GM12878 (cell line): ENCODE measurements around the gene IPO5. TPM values are rescaled to one million over a fixed set of nuclear protein-coding genes. Genes with fewer than 3 reads are reported as not detected.

Experiments
- ATAC-seq: fragments of 200-7000 bp; cut with Tn5 transposase; 3 replicates; pipeline ENCODE4 v1.9.1; 2020; ENCODE audit warnings: mild to moderate bottlenecking, moderate library complexity
- BruUV-seq: library from RNA; stranded (reverse); fragments of 400-500 nt; replicated peaks from 2 replicates; lab custom pipeline; 2021; lab: Mats Ljungman, UMichigan
- CTCF ChIA-PET: fragments of 300-600 bp; sonication (Branson Sonifier 250); formaldehyde crosslinking; extraction: SDS; loops from one replicate; lab custom pipeline; 2021; ENCODE audit warnings: inconsistent platforms; lab: Yijun Ruan, JAX
- POLR2A ChIA-PET: fragments of 350-600 bp; formaldehyde crosslinking; extraction: SDS; loops from one replicate; lab custom pipeline; 2021; ENCODE audit warnings: inconsistent platforms; lab: Charles Lee
- RAD21 ChIA-PET: fragments of 300-600 bp; sonication (Branson Sonifier 250); formaldehyde crosslinking; loops from one replicate; lab custom pipeline; 2023; ENCODE audit warnings: antibody characterized with exemption; ENCODE audit not compliant: unreplicated experiment; lab: Charles Lee
- SMC1A ChIA-PET: fragments of 300-600 bp; sonication (Branson Sonifier 250); formaldehyde crosslinking; loops from one replicate; lab custom pipeline; 2023; ENCODE audit not compliant: unreplicated experiment, uncharacterized antibody; lab: Charles Lee
- DNase-seq: peaks from one replicate; pipeline ENCODE4 v3.0.0-alpha.2; 2011; ENCODE audit warnings: low read depth, low spot score
- FAIRE-seq: peaks from 3 replicates; lab custom pipeline; 2011; peaks lifted over from hg19 to GRCh38; lab: Jason Lieb, UNC
- H2AFZ ChIP-seq: 2 replicates; pipeline ENCODE4 v1.6.0; 2011; ENCODE audit warnings: low read depth, low read length, control low read depth; ENCODE audit not compliant: control insufficient read depth
- H3K27ac ChIP-seq: 2 replicates; pipeline ENCODE4 v1.5.1; 2011; ENCODE audit warnings: control low read depth; ENCODE audit not compliant: control insufficient read depth, insufficient read depth
- H3K27me3 ChIP-seq, 2 experiments: replicated peaks in 1 of 2; 2 replicates each; pipeline versions ENCODE4 v1.6.0 to v1.6.1; 2011; ENCODE audit warnings: low read length in 1 of 2; ENCODE audit not compliant: control insufficient read depth in 2 of 2, insufficient read depth in 2 of 2
- H3K36me3 ChIP-seq, 2 experiments: 2 replicates each; pipeline ENCODE4 v1.5.1; 2011; ENCODE audit warnings: low read length in 1 of 2; ENCODE audit not compliant: control insufficient read depth in 2 of 2, insufficient read depth in 2 of 2
- H3K4me1 ChIP-seq: 2 replicates; pipeline ENCODE4 v1.6.1; 2011; ENCODE audit warnings: mild to moderate bottlenecking, low read length, moderate library complexity, mixed read lengths; ENCODE audit not compliant: control insufficient read depth, insufficient read depth
- H3K4me2 ChIP-seq: 2 replicates; pipeline ENCODE4 v1.6.0; 2011; ENCODE audit warnings: control low read depth; ENCODE audit not compliant: control insufficient read depth, insufficient read depth
- H3K4me3 ChIP-seq: fragments of 200-600 bp; sonication (generic); 2 replicates; pipeline ENCODE4 v1.5.1; 2016
- H3K79me2 ChIP-seq: 2 replicates; pipeline ENCODE4 v1.6.0; 2011; ENCODE audit warnings: low read length; ENCODE audit not compliant: control insufficient read depth, insufficient read depth
- H3K9ac ChIP-seq: 2 replicates; pipeline ENCODE4 v1.8.0; 2011; ENCODE audit warnings: low read length, control low read depth, mixed read lengths; ENCODE audit not compliant: control insufficient read depth, insufficient read depth
- H3K9me3 ChIP-seq: replicated peaks from 3 replicates; pipeline ENCODE4 v1.5.1; 2011; ENCODE audit warnings: mild to moderate bottlenecking, low read length; ENCODE audit not compliant: control insufficient read depth, insufficient read depth
- H4K20me1 ChIP-seq: 2 replicates; pipeline ENCODE4 v1.6.0; 2011; ENCODE audit not compliant: control insufficient read depth, insufficient read depth
- BHLHE40 ChIP-seq, 2 experiments: fragments of 450-650 bp in 1 of 2; IDR thresholded peaks; 2 replicates each; pipeline ENCODE4 v1.6.1; 2011 to 2017; ENCODE audit warnings: low read depth in 2 of 2, borderline replicate concordance in 1 of 2, improper control_type of control experiment in 1 of 2, low read length in 1 of 2, mild to moderate bottlenecking in 1 of 2
- CHD2 ChIP-seq: IDR thresholded peaks from 2 replicates; pipeline ENCODE4 v1.6.1; 2011; ENCODE audit warnings: low read depth, low read length, improper control_type of control experiment, borderline replicate concordance
- MYB ChIP-seq: fragments of 150-350 bp; IDR thresholded peaks from 2 replicates; pipeline ENCODE4 v1.6.1; 2014; ENCODE audit warnings: mild to moderate bottlenecking, low read depth, low read length, borderline replicate concordance
- PAX5 ChIP-seq: IDR thresholded peaks from 2 replicates; pipeline ENCODE4 v1.6.1; 2011; ENCODE audit warnings: low read depth, low read length, borderline replicate concordance
- SREBF1 ChIP-seq: IDR thresholded peaks from 2 replicates; pipeline ENCODE4 v1.6.1; 2012; ENCODE audit warnings: mild to moderate bottlenecking, low read length
- TARDBP ChIP-seq: IDR thresholded peaks from 2 replicates; pipeline ENCODE4 v1.6.1; 2016; ENCODE audit warnings: borderline replicate concordance
- ZBED1 ChIP-seq: IDR thresholded peaks from 2 replicates; pipeline ENCODE4 v1.6.1; 2016; ENCODE audit warnings: borderline replicate concordance
- WGBS: methylation state at CpG from one replicate; pipeline ENCODE4 v1.1.6; 2016; ENCODE audit warnings: low lambda C conversion rate; ENCODE audit not compliant: insufficient replicate concordance, insufficient coverage; ENCODE audit errors: missing lambda C conversion rate; 5-methylcytosine and 5-hydroxymethylcytosine counted together
- in situ Hi-C: fragments of 300-500 bp; cut with MboI; formaldehyde crosslinking; loops from 9 replicates; pipeline ENCODE4 v1.14.3; 2018; ENCODE audit warnings: mixed read lengths
- intact Hi-C: fragments of 100-400 bp; cut with micrococcal nuclease; formaldehyde crosslinking; loops from one replicate; pipeline ENCODE4 v1.14.2; 2022; ENCODE audit not compliant: unreplicated experiment
- polyA plus RNA-seq, 11 experiments: library from polyadenylated mRNA; depleted of rRNA in 4 of 11; unstranded in 6 of 11; stranded (reverse) in 5 of 11; fragments of >200 nt; fragmentation: Nextera tagmentation in 4 of 11; fragmentation: Illumina TruSeq in 1 of 11; extraction: Ambion mirVana in 4 of 11; extraction: Trizol in 1 of 11; gene quantifications; 1 replicate in 1 of 11; 2 replicates in 10 of 11; pipeline versions ENCODE4 v1.2.1 to v1.2.3, GENCODE V29; 2011 to 2016; ENCODE audit warnings: inconsistent platforms in 2 of 11, missing spikeins in 2 of 11, low read depth in 1 of 11
- total RNA-seq, 4 experiments: library from RNA; depleted of rRNA in 3 of 4; stranded (reverse); fragments of >200 nt in 3 of 4; fragmentation: Illumina TruSeq in 1 of 4; extraction: Trizol in 1 of 4; gene quantifications; 2 replicates each; pipeline versions ENCODE4 v1.2.1 to v1.2.3, GENCODE V29; 2013 to 2021
- TF ChIP-seq, protein P1 (sequence below): fragments of 450-650 bp; IDR thresholded peaks from 2 replicates; pipeline ENCODE4 v1.6.1; 2016; ENCODE audit warnings: mild to moderate bottlenecking, moderate library complexity, borderline replicate concordance
- TF ChIP-seq, protein P2 (sequence below): IDR thresholded peaks from 2 replicates; pipeline ENCODE4 v1.6.1; 2011; ENCODE audit warnings: low read depth, low read length, improper control_type of control experiment, borderline replicate concordance
- TF ChIP-seq, protein P3 (sequence below): fragments of 450-650 bp; IDR thresholded peaks from 2 replicates; pipeline ENCODE4 v1.6.1; 2017; ENCODE audit warnings: mild to moderate bottlenecking, moderate library complexity

Gene IPO5
- total and polyA plus RNA-seq, 10 of the 15 experiments (the other 5 are each of a cell fraction or from before 2014, with no cell fraction given): 45.7 to 196 (median 134) TPM

DNA sequence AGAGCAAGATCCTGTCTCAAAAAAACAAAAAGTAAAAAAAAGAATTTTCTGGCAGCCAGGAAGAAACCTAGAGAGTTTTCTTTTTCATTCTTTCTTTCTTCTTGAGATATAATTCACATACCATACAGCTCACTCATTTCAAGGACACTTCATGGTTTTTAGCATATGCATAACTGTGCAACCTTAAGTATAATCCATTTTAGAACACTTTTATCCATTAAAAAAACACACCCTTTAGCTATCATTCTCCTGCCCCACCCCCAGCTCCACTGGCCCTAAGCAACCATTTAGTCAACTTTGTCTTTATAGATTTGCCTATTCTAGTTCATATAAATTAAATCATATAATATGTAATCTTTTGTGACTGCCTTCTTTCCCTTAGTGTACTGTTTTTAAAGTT, 8.1 kb upstream of the IPO5 start (continued):
- TF ChIP-seq, protein P1, sequence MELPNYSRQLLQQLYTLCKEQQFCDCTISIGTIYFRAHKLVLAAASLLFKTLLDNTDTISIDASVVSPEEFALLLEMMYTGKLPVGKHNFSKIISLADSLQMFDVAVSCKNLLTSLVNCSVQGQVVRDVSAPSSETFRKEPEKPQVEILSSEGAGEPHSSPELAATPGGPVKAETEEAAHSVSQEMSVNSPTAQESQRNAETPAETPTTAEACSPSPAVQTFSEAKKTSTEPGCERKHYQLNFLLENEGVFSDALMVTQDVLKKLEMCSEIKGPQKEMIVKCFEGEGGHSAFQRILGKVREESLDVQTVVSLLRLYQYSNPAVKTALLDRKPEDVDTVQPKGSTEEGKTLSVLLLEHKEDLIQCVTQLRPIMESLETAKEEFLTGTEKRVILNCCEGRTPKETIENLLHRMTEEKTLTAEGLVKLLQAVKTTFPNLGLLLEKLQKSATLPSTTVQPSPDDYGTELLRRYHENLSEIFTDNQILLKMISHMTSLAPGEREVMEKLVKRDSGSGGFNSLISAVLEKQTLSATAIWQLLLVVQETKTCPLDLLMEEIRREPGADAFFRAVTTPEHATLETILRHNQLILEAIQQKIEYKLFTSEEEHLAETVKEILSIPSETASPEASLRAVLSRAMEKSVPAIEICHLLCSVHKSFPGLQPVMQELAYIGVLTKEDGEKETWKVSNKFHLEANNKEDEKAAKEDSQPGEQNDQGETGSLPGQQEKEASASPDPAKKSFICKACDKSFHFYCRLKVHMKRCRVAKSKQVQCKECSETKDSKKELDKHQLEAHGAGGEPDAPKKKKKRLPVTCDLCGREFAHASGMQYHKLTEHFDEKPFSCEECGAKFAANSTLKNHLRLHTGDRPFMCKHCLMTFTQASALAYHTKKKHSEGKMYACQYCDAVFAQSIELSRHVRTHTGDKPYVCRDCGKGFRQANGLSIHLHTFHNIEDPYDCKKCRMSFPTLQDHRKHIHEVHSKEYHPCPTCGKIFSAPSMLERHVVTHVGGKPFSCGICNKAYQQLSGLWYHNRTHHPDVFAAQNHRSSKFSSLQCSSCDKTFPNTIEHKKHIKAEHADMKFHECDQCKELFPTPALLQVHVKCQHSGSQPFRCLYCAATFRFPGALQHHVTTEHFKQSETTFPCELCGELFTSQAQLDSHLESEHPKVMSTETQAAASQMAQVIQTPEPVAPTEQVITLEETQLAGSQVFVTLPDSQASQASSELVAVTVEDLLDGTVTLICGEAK: no peak
- TF ChIP-seq TARDBP (no peak), CHD2 (no peak), PAX5 (no peak)
- TF ChIP-seq, protein P2, sequence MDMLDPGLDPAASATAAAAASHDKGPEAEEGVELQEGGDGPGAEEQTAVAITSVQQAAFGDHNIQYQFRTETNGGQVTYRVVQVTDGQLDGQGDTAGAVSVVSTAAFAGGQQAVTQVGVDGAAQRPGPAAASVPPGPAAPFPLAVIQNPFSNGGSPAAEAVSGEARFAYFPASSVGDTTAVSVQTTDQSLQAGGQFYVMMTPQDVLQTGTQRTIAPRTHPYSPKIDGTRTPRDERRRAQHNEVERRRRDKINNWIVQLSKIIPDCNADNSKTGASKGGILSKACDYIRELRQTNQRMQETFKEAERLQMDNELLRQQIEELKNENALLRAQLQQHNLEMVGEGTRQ: no peak

DNA sequence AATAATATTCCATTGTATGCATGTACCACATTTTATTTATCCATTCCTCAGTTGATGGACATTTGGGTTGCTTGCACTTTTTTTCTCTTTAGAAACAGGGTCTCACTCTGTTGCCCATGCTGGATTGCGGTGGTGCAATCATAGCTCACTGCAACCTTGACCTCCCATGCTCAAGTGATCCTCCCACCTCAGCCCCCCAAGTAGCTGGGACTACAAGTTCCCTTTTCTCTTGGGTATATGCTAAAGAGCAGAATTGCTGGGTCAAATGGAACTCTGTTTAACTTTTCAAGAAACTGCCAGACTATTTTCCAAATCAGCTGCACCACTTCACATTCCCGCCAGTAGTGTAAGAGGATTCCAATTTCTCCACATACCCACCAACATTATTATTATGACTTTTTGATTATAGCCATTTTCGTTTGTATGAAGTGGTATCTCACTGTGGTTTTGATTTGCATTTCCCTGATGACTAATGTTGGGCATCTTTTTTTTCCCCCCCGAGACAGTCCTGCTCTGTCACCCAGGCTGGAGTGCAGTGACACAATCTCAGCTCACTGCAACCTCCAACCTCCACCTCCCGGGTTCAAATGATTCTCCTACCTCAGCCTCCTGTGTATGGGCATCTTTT, 7.6 kb upstream of the IPO5 start:
- peak; percentile 36; the same call in 1 of the 3 replicates for ATAC-seq
- no TSS peak for BruUV-seq
- no peak for DNase-seq
- Histone ChIP-seq H3K27me3 (no peaks in the 10 kb centered on the region), H3K36me3 (no peaks in the 10 kb centered on the region), H3K9ac (no peak overlapping the region), H2AFZ (no peak overlapping the region), H4K20me1 (no peaks in the 10 kb centered on the region), H3K4me3 (no peak overlapping the region), H3K4me2 (no peak overlapping the region), H3K79me2 (no peaks in the 10 kb centered on the region), H3K27ac (no peak overlapping the region), H3K9me3 (no peaks in the 10 kb centered on the region), H3K4me1 (no peaks in the 10 kb centered on the region)
- RAD21 ChIA-PET: no interaction called here
- 11% methylated on average over 5 of the region's 5 CpGs for WGBS
- FAIRE-seq: no peak
- CTCF ChIA-PET: interaction anchor here (0.8 kb wide), 1 partner anchor 71 kb away, joined by 4 read pairs; no protein-coding TSS in a partner anchor
- POLR2A ChIA-PET: no interaction called here
- intact Hi-C loops: no loop called here
- TF ChIP-seq TARDBP (no peak), SREBF1 (no peak), BHLHE40 (IDR thresholded peaks at IDR 0.05; ENCODE audit: borderline replicate concordance in 1 of 2, low read depth in 2 of 2, low read length in 1 of 2) (no peak), ZBED1 (no peak), MYB (no peak)
- TF ChIP-seq, protein P3, sequence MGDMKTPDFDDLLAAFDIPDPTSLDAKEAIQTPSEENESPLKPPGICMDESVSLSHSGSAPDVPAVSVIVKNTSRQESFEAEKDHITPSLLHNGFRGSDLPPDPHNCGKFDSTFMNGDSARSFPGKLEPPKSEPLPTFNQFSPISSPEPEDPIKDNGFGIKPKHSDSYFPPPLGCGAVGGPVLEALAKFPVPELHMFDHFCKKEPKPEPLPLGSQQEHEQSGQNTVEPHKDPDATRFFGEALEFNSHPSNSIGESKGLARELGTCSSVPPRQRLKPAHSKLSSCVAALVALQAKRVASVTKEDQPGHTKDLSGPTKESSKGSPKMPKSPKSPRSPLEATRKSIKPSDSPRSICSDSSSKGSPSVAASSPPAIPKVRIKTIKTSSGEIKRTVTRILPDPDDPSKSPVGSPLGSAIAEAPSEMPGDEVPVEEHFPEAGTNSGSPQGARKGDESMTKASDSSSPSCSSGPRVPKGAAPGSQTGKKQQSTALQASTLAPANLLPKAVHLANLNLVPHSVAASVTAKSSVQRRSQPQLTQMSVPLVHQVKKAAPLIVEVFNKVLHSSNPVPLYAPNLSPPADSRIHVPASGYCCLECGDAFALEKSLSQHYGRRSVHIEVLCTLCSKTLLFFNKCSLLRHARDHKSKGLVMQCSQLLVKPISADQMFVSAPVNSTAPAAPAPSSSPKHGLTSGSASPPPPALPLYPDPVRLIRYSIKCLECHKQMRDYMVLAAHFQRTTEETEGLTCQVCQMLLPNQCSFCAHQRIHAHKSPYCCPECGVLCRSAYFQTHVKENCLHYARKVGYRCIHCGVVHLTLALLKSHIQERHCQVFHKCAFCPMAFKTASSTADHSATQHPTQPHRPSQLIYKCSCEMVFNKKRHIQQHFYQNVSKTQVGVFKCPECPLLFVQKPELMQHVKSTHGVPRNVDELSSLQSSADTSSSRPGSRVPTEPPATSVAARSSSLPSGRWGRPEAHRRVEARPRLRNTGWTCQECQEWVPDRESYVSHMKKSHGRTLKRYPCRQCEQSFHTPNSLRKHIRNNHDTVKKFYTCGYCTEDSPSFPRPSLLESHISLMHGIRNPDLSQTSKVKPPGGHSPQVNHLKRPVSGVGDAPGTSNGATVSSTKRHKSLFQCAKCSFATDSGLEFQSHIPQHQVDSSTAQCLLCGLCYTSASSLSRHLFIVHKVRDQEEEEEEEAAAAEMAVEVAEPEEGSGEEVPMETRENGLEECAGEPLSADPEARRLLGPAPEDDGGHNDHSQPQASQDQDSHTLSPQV: no peak
- in situ Hi-C loops: no loop called here
- SMC1A ChIA-PET: no interaction called here
